ENCODE results near the gene KREMEN2.

DNA sequence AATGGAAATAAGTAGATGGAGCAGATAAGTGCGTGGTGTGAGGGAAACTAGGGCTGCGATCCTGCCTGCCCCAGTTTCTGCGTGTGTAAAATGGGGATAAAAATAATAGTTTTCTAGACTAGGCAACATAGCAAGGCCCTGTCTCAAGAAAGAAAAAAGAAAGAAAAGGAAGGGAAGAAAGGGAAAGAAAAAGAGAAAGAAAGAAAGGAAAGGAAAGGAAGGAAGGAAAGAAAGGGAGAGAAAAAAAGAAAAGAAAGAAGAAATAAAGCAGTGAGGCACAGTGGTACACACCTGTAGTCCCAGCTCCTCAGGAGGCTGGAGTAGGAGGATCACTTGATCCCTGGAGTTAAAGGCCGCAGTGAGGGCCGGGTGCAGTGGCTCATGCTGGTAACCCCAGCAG is 18.3 kb downstream of the KREMEN2 start:
- TF ChIP-seq, protein P1, sequence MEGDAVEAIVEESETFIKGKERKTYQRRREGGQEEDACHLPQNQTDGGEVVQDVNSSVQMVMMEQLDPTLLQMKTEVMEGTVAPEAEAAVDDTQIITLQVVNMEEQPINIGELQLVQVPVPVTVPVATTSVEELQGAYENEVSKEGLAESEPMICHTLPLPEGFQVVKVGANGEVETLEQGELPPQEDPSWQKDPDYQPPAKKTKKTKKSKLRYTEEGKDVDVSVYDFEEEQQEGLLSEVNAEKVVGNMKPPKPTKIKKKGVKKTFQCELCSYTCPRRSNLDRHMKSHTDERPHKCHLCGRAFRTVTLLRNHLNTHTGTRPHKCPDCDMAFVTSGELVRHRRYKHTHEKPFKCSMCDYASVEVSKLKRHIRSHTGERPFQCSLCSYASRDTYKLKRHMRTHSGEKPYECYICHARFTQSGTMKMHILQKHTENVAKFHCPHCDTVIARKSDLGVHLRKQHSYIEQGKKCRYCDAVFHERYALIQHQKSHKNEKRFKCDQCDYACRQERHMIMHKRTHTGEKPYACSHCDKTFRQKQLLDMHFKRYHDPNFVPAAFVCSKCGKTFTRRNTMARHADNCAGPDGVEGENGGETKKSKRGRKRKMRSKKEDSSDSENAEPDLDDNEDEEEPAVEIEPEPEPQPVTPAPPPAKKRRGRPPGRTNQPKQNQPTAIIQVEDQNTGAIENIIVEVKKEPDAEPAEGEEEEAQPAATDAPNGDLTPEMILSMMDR (IDR thresholded peaks at IDR 0.05) = no peak
- TF ChIP-seq POLR2A (IDR thresholded peaks at IDR 0.05) = no peak

Data from adrenal gland (tissue), 5 donors.